Stimulated activated CD4-positive, alpha-beta T cell treated with anti-CD3 and anti-CD28 coated beads, Interleukin-1b, Interleukin-23, amount 100 ng/mL, for 48 hours (primary cell): Measurements from ENCODE around the gene KCP.
"Not testable (repeated sequence)": the region's sequence is repeated elsewhere in the genome, so short reads cannot be mapped to it uniquely, and the experiment has no call there.

Experiments used
- DNase-seq: peaks from one replicate; pipeline ENCODE4 v3.0.0-alpha.2; 2020

KCP gene

GRCh38 chr7:128919881-128920799, 9.6 kb upstream of the KCP start:
- DNase-seq: no peak

- no peak for DNase-seq
Measured at GRCh38 chr7:128919241-128919640, 8.7 kb upstream of the KCP start.

GRCh38 chr7:128918016-128918665, 7.6 kb upstream of the KCP start:
- DNase-seq: no peak

GRCh38 chr7:128917122-128917521, 6.6 kb upstream of the KCP start:
- no peak for DNase-seq

- no peak for DNase-seq
Measured at GRCh38 chr7:128916643-128916915, 6.1 kb upstream of the KCP start.

GRCh38 chr7:128915841-128916642, 5.5 kb upstream of the KCP start:
- DNase-seq: no peak

GRCh38 chr7:128915271-128915819, 4.8 kb upstream of the KCP start:
- DNase-seq: no peak

GRCh38 chr7:128914566-128915151, 4.2 kb upstream of the KCP start:
- DNase-seq: no peak

- DNase-seq: no peak
Measured at GRCh38 chr7:128913870-128914565, 3.5 kb upstream of the KCP start.

- not testable (repeated sequence) for DNase-seq
Measured at GRCh38 chr7:128912709-128913495, 2.4 kb upstream of the KCP start.

- no peak for DNase-seq
Measured at GRCh38 chr7:128912281-128912680, 1.8 kb upstream of the KCP start.

- no peak for DNase-seq
Measured at GRCh38 chr7:128911423-128912031, 1.0 kb upstream of the KCP start.

- no peak for DNase-seq
Measured at GRCh38 chr7:128909625-128910568, 612 bp downstream of the KCP start.

- no peak for DNase-seq
Measured at GRCh38 chr7:128908750-128909624, 1.5 kb downstream of the KCP start.

GRCh38 chr7:128906766-128907559, 3.5 kb downstream of the KCP start:
- DNase-seq: no peak

GRCh38 chr7:128906001-128906765, 4.3 kb downstream of the KCP start:
- DNase-seq: no peak
